ENCODE results near the gene KIAA0408. TPM values are rescaled to one million over a fixed set of nuclear protein-coding genes. Genes with fewer than 3 reads are reported as not detected.

Gene KIAA0408
- 0.15 TPM for polyA plus RNA-seq (2012; ENCODE audit: missing spikeins)

DNA sequence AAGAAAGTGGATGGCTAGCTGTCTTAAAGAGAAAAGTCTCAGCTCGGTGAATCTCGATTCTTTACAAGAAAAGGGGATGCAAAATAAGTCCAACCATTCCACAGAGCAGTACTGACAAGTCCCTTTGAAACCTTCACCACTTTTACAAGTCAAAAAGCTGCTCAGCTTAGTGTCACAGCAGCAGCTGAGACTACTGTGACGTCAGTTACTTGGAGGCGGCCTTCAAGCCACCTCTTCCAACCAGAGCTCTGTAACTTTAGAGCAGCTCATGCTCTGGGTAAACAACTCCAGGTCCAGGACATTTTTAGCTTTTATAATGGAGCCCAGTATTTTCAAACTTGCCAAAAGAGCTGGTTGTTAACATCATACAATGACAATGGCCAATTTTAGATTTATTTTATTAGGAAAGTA, at the start of gene KIAA0408:
TSS of gene KIAA0408 (minus strand) at position 159 of the 411 bp plus-strand sequence. CDS start 5,408 bp downstream, outside the sequence.
- no peak for TF ChIP-seq TAF1 (IDR thresholded peaks at IDR 0.05; ENCODE audit: borderline replicate concordance, low read depth, low read length)
- TF ChIP-seq POLR2A (IDR thresholded peaks at IDR 0.05; ENCODE audit: low read depth, low read length), result no peak
- TF ChIP-seq POLR2AphosphoS5 (IDR thresholded peaks at IDR 0.05; ENCODE audit: low read depth, low read length), result no peak
- DNase-seq (ENCODE audit: insufficient read length) (no peak), FAIRE-seq (no peak)

DNA sequence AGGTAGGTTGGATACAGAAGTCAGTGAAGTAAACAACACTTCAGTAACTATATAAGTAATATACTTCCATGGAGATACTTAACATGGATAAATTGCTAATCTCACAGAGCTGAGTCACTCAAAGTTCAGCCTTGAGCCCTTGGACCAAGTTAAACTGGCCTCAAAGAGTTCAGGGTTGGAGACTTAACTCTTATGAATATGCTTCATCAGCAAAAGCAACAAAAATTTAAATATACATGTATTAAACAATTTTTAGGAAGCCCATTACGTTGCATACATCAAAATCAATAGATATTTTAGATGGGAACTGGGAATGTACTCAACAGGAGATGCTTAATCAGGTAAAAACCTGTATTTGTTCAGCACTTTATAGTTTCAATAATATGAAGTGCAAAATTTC, 47.7 kb upstream of the KIAA0408 start:
- FAIRE-seq, result no peak
- no peak for DNase-seq (ENCODE audit: insufficient read length)
- TF ChIP-seq TAF1 (IDR thresholded peaks at IDR 0.05; ENCODE audit: borderline replicate concordance, low read depth, low read length) (no peak), POLR2AphosphoS5 (IDR thresholded peaks at IDR 0.05; ENCODE audit: low read depth, low read length) (no peak), POLR2A (IDR thresholded peaks at IDR 0.05; ENCODE audit: low read depth, low read length) (no peak)

DNA sequence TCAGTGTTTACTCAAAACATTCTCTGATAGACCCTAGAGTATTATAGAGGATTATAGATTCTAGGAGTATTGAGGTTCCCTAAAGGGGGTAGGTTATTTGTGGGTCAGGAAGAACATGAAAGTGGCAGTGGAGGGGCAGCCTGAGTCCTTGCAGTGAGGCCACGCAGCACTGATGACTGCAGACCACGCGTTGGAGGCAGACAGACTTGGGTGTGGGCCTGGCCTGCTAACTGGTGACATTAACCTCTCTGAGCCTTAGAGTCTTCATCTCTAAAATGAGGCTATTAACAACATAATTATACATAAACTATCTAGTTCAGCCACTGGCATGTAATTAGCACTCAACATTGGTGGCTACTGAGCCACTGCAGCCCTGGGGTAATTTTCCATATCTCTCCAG, 43.8 kb upstream of the KIAA0408 start:
- DNase-seq (ENCODE audit: insufficient read length), result no peak
- no peak for TF ChIP-seq TAF1 (IDR thresholded peaks at IDR 0.05; ENCODE audit: borderline replicate concordance, low read depth, low read length)
- no peak for TF ChIP-seq POLR2AphosphoS5 (IDR thresholded peaks at IDR 0.05; ENCODE audit: low read depth, low read length)
- TF ChIP-seq POLR2A (IDR thresholded peaks at IDR 0.05; ENCODE audit: low read depth, low read length), result no peak
- no peak for FAIRE-seq

DNA sequence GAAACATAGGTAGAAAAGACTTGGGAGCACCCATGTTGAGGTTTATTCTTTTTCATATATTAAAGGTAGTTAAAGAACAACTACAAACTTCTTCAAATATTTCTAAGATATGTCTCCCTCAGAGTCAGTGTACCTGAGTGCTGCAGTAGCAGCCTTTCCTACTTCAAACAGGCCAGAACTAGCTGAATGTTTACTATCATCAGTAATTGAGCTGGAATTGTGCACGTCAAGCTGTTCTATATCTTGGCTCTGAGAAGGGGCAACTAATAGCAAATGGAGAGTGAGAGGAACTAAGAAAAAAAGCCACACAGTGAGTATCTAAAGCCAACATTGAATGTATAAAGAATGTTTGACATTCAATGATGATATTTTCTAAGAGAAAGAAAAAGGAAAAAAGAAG, 38.2 kb upstream of the KIAA0408 start:
- TF ChIP-seq TAF1 (IDR thresholded peaks at IDR 0.05; ENCODE audit: borderline replicate concordance, low read depth, low read length), result no peak
- TF ChIP-seq POLR2A (IDR thresholded peaks at IDR 0.05; ENCODE audit: low read depth, low read length), result no peak
- TF ChIP-seq POLR2AphosphoS5 (IDR thresholded peaks at IDR 0.05; ENCODE audit: low read depth, low read length), result no peak
- DNase-seq (ENCODE audit: insufficient read length) (no peak), FAIRE-seq (no peak)

DNA sequence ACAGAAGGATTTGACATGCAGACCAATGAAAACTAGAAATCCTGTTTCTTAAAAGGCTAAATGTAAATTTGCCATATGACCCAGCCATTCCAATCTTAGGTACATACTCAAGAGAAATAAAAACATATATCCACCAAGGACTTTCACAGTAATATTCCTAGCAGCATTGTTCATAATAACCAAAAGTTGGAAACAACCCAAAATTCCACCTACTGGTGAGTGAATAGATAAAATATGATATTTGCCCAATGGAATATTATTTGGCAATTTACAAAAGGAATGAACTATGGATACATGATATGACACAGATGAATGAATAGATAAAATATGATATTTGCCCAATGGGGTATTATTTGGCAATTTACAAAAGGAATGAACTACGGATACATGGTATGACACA, 37.3 kb upstream of the KIAA0408 start:
- DNase-seq (ENCODE audit: insufficient read length) (no peak), FAIRE-seq (no peak)
- TF ChIP-seq POLR2AphosphoS5 (IDR thresholded peaks at IDR 0.05; ENCODE audit: low read depth, low read length) (no peak), TAF1 (IDR thresholded peaks at IDR 0.05; ENCODE audit: borderline replicate concordance, low read depth, low read length) (no peak), POLR2A (IDR thresholded peaks at IDR 0.05; ENCODE audit: low read depth, low read length) (no peak)

DNA sequence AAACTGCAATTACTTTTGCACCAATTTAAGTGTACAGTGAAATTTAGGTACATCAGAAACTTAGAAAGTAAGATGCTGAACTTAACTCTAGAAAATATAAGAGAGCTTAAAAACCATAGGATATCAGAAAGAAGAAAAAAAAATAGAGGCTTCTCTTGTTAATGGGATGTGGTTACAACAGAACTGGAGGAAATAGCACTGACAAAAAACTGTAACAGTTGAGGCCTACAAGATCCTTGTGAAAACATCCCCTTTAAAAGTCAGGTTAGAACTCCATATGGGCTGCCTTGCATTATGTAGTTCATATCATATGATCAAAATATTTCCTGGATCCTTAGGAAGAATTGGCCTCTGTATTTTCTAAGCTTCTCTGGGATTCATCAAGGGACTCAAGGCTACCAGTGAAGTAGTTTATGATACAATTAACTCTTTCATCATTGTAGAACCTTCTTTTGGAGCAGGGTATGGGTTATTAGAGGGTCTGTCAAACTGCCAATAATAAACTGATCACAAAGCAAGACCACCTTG, 35.1 kb upstream of the KIAA0408 start:
- no peak for DNase-seq (ENCODE audit: insufficient read length)
- no peak for TF ChIP-seq POLR2AphosphoS5 (IDR thresholded peaks at IDR 0.05; ENCODE audit: low read depth, low read length)
- no peak for FAIRE-seq

DNA sequence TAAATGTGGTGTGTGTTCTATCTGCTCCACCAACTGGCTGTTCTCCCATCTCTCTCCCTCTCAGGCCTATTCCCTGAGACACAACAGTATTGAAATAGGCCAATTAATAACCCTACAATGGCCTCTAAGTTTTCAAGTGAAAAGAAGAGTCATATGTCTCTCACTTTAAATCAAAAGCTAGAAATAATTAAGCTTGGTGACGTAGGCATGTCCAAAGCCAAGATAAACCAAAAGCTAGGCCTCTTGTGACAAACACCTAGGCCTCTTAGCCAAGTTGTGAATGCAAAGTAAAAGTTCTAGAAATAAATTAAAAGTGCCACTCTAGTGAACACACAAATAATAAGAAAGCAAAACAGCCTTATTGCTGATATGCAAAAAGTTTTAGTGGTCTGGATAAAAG, 30.1 kb upstream of the KIAA0408 start:
- no peak for FAIRE-seq

DNA sequence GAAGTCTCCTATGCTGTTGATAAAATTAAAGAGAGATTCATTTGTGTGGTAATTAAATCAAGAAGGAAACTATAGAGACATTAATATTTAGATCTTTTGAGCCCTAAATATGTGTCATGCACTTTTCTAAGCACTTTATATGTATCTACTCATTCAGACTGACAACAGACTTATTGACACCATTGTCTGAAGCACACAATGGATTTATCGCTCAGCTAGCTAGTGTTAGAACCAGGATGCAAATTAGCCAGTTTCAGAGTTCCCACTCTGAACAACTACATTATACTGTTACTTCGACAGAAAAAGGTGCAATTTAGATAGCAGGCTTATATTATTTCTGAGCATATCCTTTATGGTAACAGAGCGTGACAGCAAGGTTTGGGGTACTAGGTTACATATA, 27.7 kb upstream of the KIAA0408 start:
- DNase-seq (ENCODE audit: insufficient read length) (no peak), FAIRE-seq (no peak)
- no peak for TF ChIP-seq TAF1 (IDR thresholded peaks at IDR 0.05; ENCODE audit: borderline replicate concordance, low read depth, low read length)
- no peak for TF ChIP-seq POLR2AphosphoS5 (IDR thresholded peaks at IDR 0.05; ENCODE audit: low read depth, low read length)
- no peak for TF ChIP-seq POLR2A (IDR thresholded peaks at IDR 0.05; ENCODE audit: low read depth, low read length)

More for the DNA sequence above, 30.1 kb upstream of the KIAA0408 start:
- TF ChIP-seq TAF1 (IDR thresholded peaks at IDR 0.05; ENCODE audit: borderline replicate concordance, low read depth, low read length) (no peak), POLR2AphosphoS5 (IDR thresholded peaks at IDR 0.05; ENCODE audit: low read depth, low read length) (no peak), POLR2A (IDR thresholded peaks at IDR 0.05; ENCODE audit: low read depth, low read length) (no peak)
- no peak for DNase-seq (ENCODE audit: insufficient read length)

DNA sequence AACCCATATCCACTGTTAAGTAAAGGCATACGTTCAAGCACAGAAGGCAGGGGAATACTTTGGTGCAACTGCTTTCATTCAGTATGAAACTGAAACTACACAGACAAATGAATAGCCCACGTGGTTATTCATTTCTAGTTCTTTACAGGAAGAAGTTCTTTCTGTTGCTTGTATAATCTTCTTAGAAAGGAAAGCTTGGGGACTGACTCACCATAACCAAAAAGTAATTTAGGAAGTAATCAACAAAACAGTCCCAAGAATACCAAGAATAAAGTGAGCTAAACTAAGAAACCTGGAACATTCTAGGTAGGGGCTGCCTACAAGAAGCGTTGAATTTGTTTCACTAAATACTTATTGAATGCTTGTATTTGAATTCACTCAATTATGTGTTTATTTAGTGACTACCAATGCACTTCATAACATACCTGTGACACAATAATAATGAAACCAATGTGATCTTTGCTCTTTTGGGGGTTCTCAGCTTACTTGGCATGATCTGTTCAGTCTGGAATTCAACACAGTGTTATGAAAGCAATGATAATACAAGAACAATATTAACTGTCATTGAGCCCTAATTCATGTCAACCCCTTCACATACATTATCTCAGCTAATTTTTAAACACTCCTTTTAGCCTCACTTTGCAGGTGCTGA, 25.1 kb upstream of the KIAA0408 start:
- no peak for FAIRE-seq
- TF ChIP-seq POLR2AphosphoS5 (IDR thresholded peaks at IDR 0.05; ENCODE audit: low read depth, low read length) (no peak), TAF1 (IDR thresholded peaks at IDR 0.05; ENCODE audit: borderline replicate concordance, low read depth, low read length) (no peak), POLR2A (IDR thresholded peaks at IDR 0.05; ENCODE audit: low read depth, low read length) (no peak)
- DNase-seq (ENCODE audit: insufficient read length), result no peak

DNA sequence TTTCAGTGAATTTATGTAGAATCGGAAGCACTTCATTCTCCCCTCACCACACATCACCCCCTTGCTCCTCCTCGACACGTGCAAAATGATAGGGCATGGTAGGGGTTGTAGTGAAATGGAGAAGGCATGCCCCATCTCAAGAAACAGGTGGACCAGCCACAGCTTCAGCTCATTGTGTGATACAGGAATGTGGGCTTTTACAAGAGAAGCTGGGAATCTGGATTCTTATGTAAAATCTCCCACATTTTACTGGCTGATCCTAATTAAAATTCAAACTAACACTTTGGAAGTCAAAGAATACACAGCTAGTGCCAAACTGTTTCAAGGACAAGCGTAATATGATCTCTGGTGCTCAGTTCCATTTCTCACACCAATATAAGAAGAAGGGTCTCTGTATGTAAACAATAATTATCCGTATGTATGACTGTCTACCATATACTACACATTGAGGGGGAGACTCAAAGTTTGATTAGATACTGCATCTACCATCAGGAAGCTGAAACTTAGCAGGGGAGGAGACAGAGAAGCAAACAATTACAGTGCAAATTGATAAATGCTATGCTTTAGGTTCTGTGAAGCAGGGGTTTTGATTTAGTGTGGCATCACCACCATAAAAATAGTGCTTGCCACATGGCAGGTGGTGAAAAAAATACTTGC, 24.3 kb upstream of the KIAA0408 start:
- FAIRE-seq, result peak; percentile 5
- DNase-seq (ENCODE audit: insufficient read length), result no peak

DNA sequence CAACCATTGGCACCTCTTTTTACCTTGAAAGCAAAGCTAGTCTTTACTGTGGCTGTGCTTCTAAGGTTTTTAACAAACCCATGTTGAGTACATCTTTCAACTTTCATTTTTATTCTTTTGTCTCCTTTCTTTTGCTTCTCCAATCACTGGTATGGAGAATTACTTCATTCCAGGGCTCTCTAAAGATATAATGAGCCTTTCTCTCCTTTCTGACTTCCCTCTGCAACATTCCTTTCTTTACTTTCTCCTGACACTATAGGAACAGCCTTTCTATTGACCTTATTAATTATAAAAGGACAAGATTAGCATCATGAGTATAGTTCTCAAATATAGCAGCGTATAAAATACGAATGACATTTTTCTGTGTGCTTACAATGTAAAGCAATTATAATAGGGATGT, 23.1 kb upstream of the KIAA0408 start:
- DNase-seq (ENCODE audit: insufficient read length) (no peak), FAIRE-seq (no peak)
- TF ChIP-seq POLR2AphosphoS5 (IDR thresholded peaks at IDR 0.05; ENCODE audit: low read depth, low read length) (no peak), TAF1 (IDR thresholded peaks at IDR 0.05; ENCODE audit: borderline replicate concordance, low read depth, low read length) (no peak), POLR2A (IDR thresholded peaks at IDR 0.05; ENCODE audit: low read depth, low read length) (no peak)

More for the DNA sequence above, 24.3 kb upstream of the KIAA0408 start:
- TF ChIP-seq POLR2A (IDR thresholded peaks at IDR 0.05; ENCODE audit: low read depth, low read length), result no peak
- TF ChIP-seq TAF1 (IDR thresholded peaks at IDR 0.05; ENCODE audit: borderline replicate concordance, low read depth, low read length), result no peak
- TF ChIP-seq POLR2AphosphoS5 (IDR thresholded peaks at IDR 0.05; ENCODE audit: low read depth, low read length), result no peak

DNA sequence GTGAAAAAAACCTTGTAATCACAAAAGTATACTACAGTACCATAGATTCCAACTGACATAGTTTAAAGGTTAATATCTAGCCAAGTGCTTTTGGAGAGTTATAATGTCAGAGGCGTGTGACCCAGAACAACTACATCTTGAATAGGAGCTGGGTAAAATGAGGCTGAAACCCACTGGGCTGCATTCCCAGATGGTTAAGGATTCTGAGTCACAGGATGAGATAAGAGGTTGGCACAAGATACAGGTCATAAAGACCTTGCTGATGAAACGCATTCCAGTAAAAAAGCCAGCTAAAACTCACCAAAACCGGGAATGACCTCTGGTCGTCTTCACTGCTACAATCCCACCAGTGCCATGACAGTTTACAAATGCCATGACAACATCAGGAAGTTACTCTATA, 22.4 kb upstream of the KIAA0408 start:
- FAIRE-seq (no peak), DNase-seq (ENCODE audit: insufficient read length) (no peak)
- no peak for TF ChIP-seq POLR2AphosphoS5 (IDR thresholded peaks at IDR 0.05; ENCODE audit: low read depth, low read length)
- no peak for TF ChIP-seq POLR2A (IDR thresholded peaks at IDR 0.05; ENCODE audit: low read depth, low read length)
- no peak for TF ChIP-seq TAF1 (IDR thresholded peaks at IDR 0.05; ENCODE audit: borderline replicate concordance, low read depth, low read length)

Data from GM12892 (cell line).